Neural progenitor cell (in vitro differentiated cells): ENCODE results near the gene FOXJ3. TPM values are rescaled to one million over a fixed set of nuclear protein-coding genes. Genes with fewer than 3 reads are reported as not detected.

ENCODE experiments used
- DNase-seq: peaks from one replicate; pipeline ENCODE4 v3.0.0-alpha.2; 2016; ENCODE audit warnings: low spot score
- H2AFZ ChIP-seq: fragments of 200-600 bp; sonication (generic); replicated peaks from 2 replicates; pipeline ENCODE4 v1.6.1; 2016; ENCODE audit warnings: antibody characterized with exemption
- H3F3A ChIP-seq: fragments of 200-600 bp; sonication (generic); 2 replicates; pipeline ENCODE4 v1.6.1; 2016; ENCODE audit warnings: antibody characterized with exemption, low read depth
- H3K27ac ChIP-seq: fragments of 200-600 bp; sonication (generic); 2 replicates; pipeline ENCODE4 v1.5.1; 2016; ENCODE audit warnings: mild to moderate bottlenecking
- H3K27me3 ChIP-seq: fragments of 200-600 bp; sonication (generic); 2 replicates; pipeline ENCODE4 v1.6.1; 2016; ENCODE audit warnings: mild to moderate bottlenecking, moderate library complexity
- H3K36me3 ChIP-seq: fragments of 200-600 bp; sonication (generic); 2 replicates; pipeline ENCODE4 v1.5.1; 2016
- H3K4me1 ChIP-seq: fragments of 200-600 bp; sonication (generic); 2 replicates; pipeline ENCODE4 v1.6.1; 2016; ENCODE audit warnings: mixed run types
- H3K4me2 ChIP-seq: fragments of 200-600 bp; sonication (generic); 2 replicates; pipeline ENCODE4 v1.6.1; 2016
- H3K4me3 ChIP-seq: fragments of 200-600 bp; sonication (generic); 2 replicates; pipeline ENCODE4 v1.5.1; 2016
- H3K79me2 ChIP-seq: fragments of 200-600 bp; sonication (generic); 2 replicates; pipeline ENCODE4 v1.6.1; 2016; ENCODE audit warnings: low read depth
- H3K9ac ChIP-seq: fragments of 200-600 bp; sonication (generic); 2 replicates; pipeline ENCODE4 v1.6.1; 2016
- H3K9me3 ChIP-seq: fragments of 200-600 bp; sonication (generic); 2 replicates; pipeline ENCODE4 v1.5.1; 2016; ENCODE audit warnings: low read depth
- H4K20me1 ChIP-seq: fragments of 200-600 bp; sonication (generic); 2 replicates; pipeline ENCODE4 v1.6.1; 2016; ENCODE audit warnings: low read depth
- H3K27ac Mint-ChIP-seq: 3 replicates; pipeline ENCODE4 v1.8.0; 2021; ENCODE audit warnings: mixed read lengths
- H3K27me3 Mint-ChIP-seq: 2 replicates; pipeline ENCODE4 v1.8.0; 2022; ENCODE audit warnings: low read depth, mild to moderate bottlenecking, inconsistent platforms, moderate library complexity, mixed read lengths; ENCODE audit not compliant: insufficient read depth
- H3K36me3 Mint-ChIP-seq: 3 replicates; pipeline ENCODE4 v1.8.0; 2021; ENCODE audit warnings: mixed read lengths
- H3K4me1 Mint-ChIP-seq: 3 replicates; pipeline ENCODE4 v1.8.0; 2021; ENCODE audit warnings: mixed read lengths
- H3K4me3 Mint-ChIP-seq: 3 replicates; pipeline ENCODE4 v1.8.0; 2021; ENCODE audit warnings: mild to moderate bottlenecking, moderate library complexity, mixed read lengths
- H3K9me3 Mint-ChIP-seq: 3 replicates; pipeline ENCODE4 v1.8.0; 2020; ENCODE audit warnings: mixed read lengths
- CTCF ChIP-seq: fragments of 200-600 bp; sonication (generic); IDR thresholded peaks from 2 replicates; pipeline ENCODE4 v1.5.1; 2017; ENCODE audit warnings: antibody characterized with exemption, mild to moderate bottlenecking
- EZH2 ChIP-seq: fragments of 200-600 bp; sonication (generic); IDR thresholded peaks from 2 replicates; pipeline ENCODE4 v1.6.1; 2017; ENCODE audit warnings: antibody characterized with exemption, mild to moderate bottlenecking, moderate library complexity
- EZH2phosphoT487 ChIP-seq: fragments of 200-600 bp; sonication (generic); IDR thresholded peaks from 2 replicates; pipeline ENCODE4 v1.6.1; 2017; ENCODE audit warnings: antibody characterized with exemption
- total RNA-seq: library from RNA; depleted of rRNA; stranded (reverse); fragments of >200 nt; gene quantifications from 2 replicates; pipeline ENCODE4 v1.2.3, GENCODE V29; 2015; ENCODE audit warnings: low replicate concordance

Gene FOXJ3
- total RNA-seq, 1 donor from 2014 or later, result 58.5 TPM

GRCh38 chr1:42251042-42251441 lies 84.0 kb downstream of the FOXJ3 start:
- Mint-ChIP-seq H3K4me1 (no peaks in the 10 kb centered on the region), H3K4me3 (no peak overlapping the region), H3K9me3 (peaks cover 50% of the 10 kb centered on the region), H3K27ac (no peak overlapping the region), H3K36me3 (peaks cover 49% of the 10 kb centered on the region), H3K27me3 (no peaks in the 10 kb centered on the region)
- no peak for TF ChIP-seq EZH2phosphoT487
- no peak for TF ChIP-seq CTCF
- no peak for TF ChIP-seq EZH2
- Histone ChIP-seq H3K27me3 (no peaks in the 10 kb centered on the region), H3K36me3 (peaks cover 8% of the 10 kb centered on the region), H3K4me2 (no peak overlapping the region), H3K4me1 (no peaks in the 10 kb centered on the region), H4K20me1 (peaks cover 8% of the 10 kb centered on the region), H2AFZ (no peak overlapping the region), H3K9ac (no peak overlapping the region), H3K27ac (no peak overlapping the region), H3F3A (no peaks in the 10 kb centered on the region), H3K9me3 (peaks cover 4% of the 10 kb centered on the region), H3K79me2 (peaks cover 63% of the 10 kb centered on the region), H3K4me3 (no peak overlapping the region)
- no peak for DNase-seq

DNA sequence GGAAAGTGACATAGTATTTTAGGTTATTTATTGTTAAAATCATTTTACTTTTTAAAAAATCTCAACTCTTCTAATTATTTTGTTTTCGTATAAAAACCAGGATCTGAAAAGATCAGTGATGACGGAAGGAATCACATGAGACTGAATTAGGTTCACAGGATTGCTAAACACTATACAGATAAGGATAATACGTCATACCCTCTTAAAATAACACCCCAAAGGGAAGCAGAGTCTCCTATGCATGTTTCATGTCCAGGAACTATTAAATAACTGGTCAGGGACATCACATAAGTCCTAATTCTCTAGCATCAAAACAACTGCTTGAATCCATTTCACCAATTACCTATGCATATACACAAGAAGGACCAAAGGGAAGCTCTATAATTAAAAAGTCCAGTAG lies 84.9 kb downstream of the FOXJ3 start:
- Histone ChIP-seq H3K27ac (no peak overlapping the region), H3K27me3 (no peaks in the 10 kb centered on the region), H3K36me3 (peaks cover 3% of the 10 kb centered on the region), H4K20me1 (peaks cover 9% of the 10 kb centered on the region), H3F3A (no peaks in the 10 kb centered on the region), H3K4me3 (no peak overlapping the region), H3K9me3 (peaks cover 4% of the 10 kb centered on the region), H3K4me1 (no peaks in the 10 kb centered on the region), H2AFZ (no peak overlapping the region), H3K79me2 (peaks cover 63% of the 10 kb centered on the region), H3K9ac (no peak overlapping the region), H3K4me2 (no peak overlapping the region)
- Mint-ChIP-seq H3K4me1 (no peaks in the 10 kb centered on the region), H3K36me3 (peaks cover 53% of the 10 kb centered on the region), H3K27ac (no peak overlapping the region), H3K27me3 (no peaks in the 10 kb centered on the region), H3K9me3 (peaks cover 53% of the 10 kb centered on the region), H3K4me3 (no peak overlapping the region)
- TF ChIP-seq EZH2phosphoT487 (no peak), CTCF (no peak), EZH2 (no peak)
- no peak for DNase-seq

DNA sequence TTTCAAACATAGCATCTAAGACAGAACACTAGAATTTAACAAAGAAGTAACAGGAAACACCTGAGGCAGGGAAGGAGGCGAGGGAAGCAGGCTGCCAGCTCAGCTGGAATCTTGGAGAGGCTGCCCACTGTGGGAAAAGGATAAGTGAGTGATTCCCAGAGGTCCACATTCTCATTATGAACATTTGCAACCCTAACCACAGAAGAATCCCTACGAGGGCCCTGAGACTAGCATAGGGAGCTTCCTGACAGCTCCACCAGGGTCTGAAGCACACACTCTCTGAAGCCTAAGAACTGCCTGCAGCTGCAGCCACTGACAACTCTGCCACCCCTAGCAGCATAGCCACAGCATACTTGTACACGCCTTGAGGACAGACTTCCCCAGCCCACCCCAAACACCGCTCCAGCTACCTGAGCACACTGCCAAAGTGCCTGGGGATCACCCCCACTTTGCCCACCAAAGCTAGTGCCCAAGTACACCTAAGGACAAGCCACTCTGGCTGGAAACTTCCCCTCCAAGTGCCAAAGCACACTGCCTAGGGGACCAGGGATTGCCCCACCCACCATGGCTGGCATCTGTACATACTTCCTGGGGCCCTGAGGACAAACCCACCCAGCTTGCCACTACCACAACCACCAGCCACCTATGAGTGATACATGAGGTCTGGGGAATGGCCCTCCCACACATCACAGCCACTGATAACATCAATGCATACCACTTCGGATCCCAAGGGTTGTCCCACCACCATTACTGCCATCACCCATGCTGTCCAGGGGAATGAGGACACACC lies 93.9 kb downstream of the FOXJ3 start:
- H3K36me3 Mint-ChIP-seq, result peaks cover 81% of the 10 kb centered on the region
- peaks cover 21% of the 10 kb centered on the region for H3K36me3 ChIP-seq
- peaks cover 80% of the 10 kb centered on the region for H3K9me3 Mint-ChIP-seq
- H3K27ac ChIP-seq, result no peak overlapping the region
- H3K4me2 ChIP-seq, result no peak overlapping the region
- no peak overlapping the region for H3K4me3 ChIP-seq
- H3K27me3 ChIP-seq, result no peaks in the 10 kb centered on the region
- H2AFZ ChIP-seq, result no peak overlapping the region
- TF ChIP-seq CTCF (no peak), EZH2 (no peak), EZH2phosphoT487 (no peak)
- no peaks in the 10 kb centered on the region for H3K4me1 ChIP-seq
- DNase-seq, result no peak
- no peak overlapping the region for H3K9ac ChIP-seq
- no peaks in the 10 kb centered on the region for H3F3A ChIP-seq
- H3K4me1 Mint-ChIP-seq, result no peaks in the 10 kb centered on the region
- H3K9me3 ChIP-seq, result peaks cover 13% of the 10 kb centered on the region
- no peaks in the 10 kb centered on the region for H3K27me3 Mint-ChIP-seq
- no peak overlapping the region for H3K27ac Mint-ChIP-seq
- H3K79me2 ChIP-seq, result peaks cover 99% of the 10 kb centered on the region
- H4K20me1 ChIP-seq, result peaks cover 2% of the 10 kb centered on the region
- peak overlapping the region; percentile 41 for H3K4me3 Mint-ChIP-seq
